ENCODE results near the gene SMAP2.
"Not testable (repeated sequence)": the region's sequence is repeated elsewhere in the genome, so short reads cannot be mapped to it uniquely, and the experiment has no call there.

The SMAP2 gene

GRCh38 chr1:40373323-40374283, at the start of gene SMAP2:
TSS of gene SMAP2 (plus strand) at chr1:40373727. CDS start at chr1:40374121, 394 bp downstream.
- H3K4me3 Mint-ChIP-seq, result peak within 1 kb of the TSS; percentile 98
- peaks cover 34% of the 10 kb centered on the region for H3K36me3 Mint-ChIP-seq (ENCODE audit: low read depth)
- no peaks in the 10 kb centered on the region for H3K9me3 Mint-ChIP-seq
- peak within 1 kb of the TSS; percentile 98 for H3K27ac Mint-ChIP-seq
- peaks cover 58% of the 10 kb centered on the region for H3K4me1 Mint-ChIP-seq (ENCODE audit: low read depth)
- H3K27me3 Mint-ChIP-seq, result no peaks in the 10 kb centered on the region

- H3K27me3 Mint-ChIP-seq; H3K36me3 Mint-ChIP-seq (ENCODE audit: low read depth); H3K4me1 Mint-ChIP-seq (ENCODE audit: low read depth); H3K27ac Mint-ChIP-seq; H3K9me3 Mint-ChIP-seq; H3K4me3 Mint-ChIP-seq: not testable (repeated sequence)
These were observed 42.1 kb upstream of the SMAP2 start for GRCh38 chr1:40331403-40331802.

GRCh38 chr1:40332695-40333094, 40.8 kb upstream of the SMAP2 start:
- Mint-ChIP-seq H3K27me3 (no peaks in the 10 kb centered on the region), H3K4me1 (ENCODE audit: low read depth) (no peaks in the 10 kb centered on the region), H3K4me3 (no peak overlapping the region), H3K36me3 (ENCODE audit: low read depth) (no peaks in the 10 kb centered on the region), H3K9me3 (no peaks in the 10 kb centered on the region), H3K27ac (no peak overlapping the region)

- Mint-ChIP-seq H3K9me3 (no peaks in the 10 kb centered on the region), H3K4me3 (no peak overlapping the region), H3K36me3 (ENCODE audit: low read depth) (no peaks in the 10 kb centered on the region), H3K27ac (no peak overlapping the region), H3K4me1 (ENCODE audit: low read depth) (peaks cover 32% of the 10 kb centered on the region), H3K27me3 (no peaks in the 10 kb centered on the region)
These were observed 36.1 kb upstream of the SMAP2 start for GRCh38 chr1:40337443-40337842.

GRCh38 chr1:40338745-40339419, 34.6 kb upstream of the SMAP2 start:
- H3K27me3 Mint-ChIP-seq, result no peaks in the 10 kb centered on the region
- H3K9me3 Mint-ChIP-seq, result no peaks in the 10 kb centered on the region
- H3K27ac Mint-ChIP-seq, result no peak overlapping the region
- H3K4me3 Mint-ChIP-seq, result peak overlapping the region; percentile 5
- peaks cover 38% of the 10 kb centered on the region for H3K4me1 Mint-ChIP-seq (ENCODE audit: low read depth)
- H3K36me3 Mint-ChIP-seq (ENCODE audit: low read depth), result no peaks in the 10 kb centered on the region

- H3K4me1 Mint-ChIP-seq (ENCODE audit: low read depth), result peaks cover 45% of the 10 kb centered on the region
- no peaks in the 10 kb centered on the region for H3K36me3 Mint-ChIP-seq (ENCODE audit: low read depth)
- H3K27ac Mint-ChIP-seq, result peak overlapping the region; percentile 9
- H3K27me3 Mint-ChIP-seq, result no peaks in the 10 kb centered on the region
- no peaks in the 10 kb centered on the region for H3K9me3 Mint-ChIP-seq
- H3K4me3 Mint-ChIP-seq, result no peak overlapping the region
These were observed 33.9 kb upstream of the SMAP2 start for GRCh38 chr1:40339420-40340323.

GRCh38 chr1:40341491-40342380, 31.8 kb upstream of the SMAP2 start:
- Mint-ChIP-seq H3K9me3 (no peaks in the 10 kb centered on the region), H3K4me3 (peak overlapping the region; percentile 4), H3K36me3 (ENCODE audit: low read depth) (no peaks in the 10 kb centered on the region), H3K4me1 (ENCODE audit: low read depth) (peaks cover 54% of the 10 kb centered on the region), H3K27ac (peak overlapping the region; percentile 64), H3K27me3 (no peaks in the 10 kb centered on the region)

- peaks cover 54% of the 10 kb centered on the region for H3K4me1 Mint-ChIP-seq (ENCODE audit: low read depth)
- not testable (repeated sequence) for H3K9me3 Mint-ChIP-seq; H3K27me3 Mint-ChIP-seq; H3K36me3 Mint-ChIP-seq (ENCODE audit: low read depth)
- peak overlapping the region; percentile 64 for H3K27ac Mint-ChIP-seq
- peak overlapping the region; percentile 4 for H3K4me3 Mint-ChIP-seq
These were observed 31.2 kb upstream of the SMAP2 start for GRCh38 chr1:40342381-40342717.

GRCh38 chr1:40344597-40344996, 28.9 kb upstream of the SMAP2 start:
- no peaks in the 10 kb centered on the region for H3K9me3 Mint-ChIP-seq
- no peaks in the 10 kb centered on the region for H3K27me3 Mint-ChIP-seq
- H3K36me3 Mint-ChIP-seq (ENCODE audit: low read depth), result no peaks in the 10 kb centered on the region
- peak overlapping the region; percentile 43 for H3K27ac Mint-ChIP-seq
- H3K4me1 Mint-ChIP-seq (ENCODE audit: low read depth), result peaks cover 47% of the 10 kb centered on the region
- peak overlapping the region; percentile 31 for H3K4me3 Mint-ChIP-seq

GRCh38 chr1:40350391-40350790, 23.1 kb upstream of the SMAP2 start:
- H3K9me3 Mint-ChIP-seq, result no peaks in the 10 kb centered on the region
- no peaks in the 10 kb centered on the region for H3K36me3 Mint-ChIP-seq (ENCODE audit: low read depth)
- no peak overlapping the region for H3K27ac Mint-ChIP-seq
- H3K4me3 Mint-ChIP-seq, result no peak overlapping the region
- peaks cover 6% of the 10 kb centered on the region for H3K4me1 Mint-ChIP-seq (ENCODE audit: low read depth)
- H3K27me3 Mint-ChIP-seq, result no peaks in the 10 kb centered on the region

GRCh38 chr1:40351124-40351523, 22.4 kb upstream of the SMAP2 start:
- H3K4me1 Mint-ChIP-seq (ENCODE audit: low read depth), result peaks cover 5% of the 10 kb centered on the region
- H3K4me3 Mint-ChIP-seq, result no peak overlapping the region
- H3K27me3 Mint-ChIP-seq, result no peaks in the 10 kb centered on the region
- H3K27ac Mint-ChIP-seq, result no peak overlapping the region
- no peaks in the 10 kb centered on the region for H3K9me3 Mint-ChIP-seq
- H3K36me3 Mint-ChIP-seq (ENCODE audit: low read depth), result no peaks in the 10 kb centered on the region

GRCh38 chr1:40352126-40352525, 21.4 kb upstream of the SMAP2 start:
- Mint-ChIP-seq H3K4me3 (no peak overlapping the region), H3K27me3 (no peaks in the 10 kb centered on the region), H3K9me3 (no peaks in the 10 kb centered on the region), H3K4me1 (ENCODE audit: low read depth) (peaks cover 5% of the 10 kb centered on the region), H3K36me3 (ENCODE audit: low read depth) (peaks cover 5% of the 10 kb centered on the region), H3K27ac (no peak overlapping the region)

- H3K36me3 Mint-ChIP-seq (ENCODE audit: low read depth), result peaks cover 5% of the 10 kb centered on the region
- H3K27me3 Mint-ChIP-seq, result no peaks in the 10 kb centered on the region
- no peaks in the 10 kb centered on the region for H3K9me3 Mint-ChIP-seq
- no peak overlapping the region for H3K27ac Mint-ChIP-seq
- peaks cover 5% of the 10 kb centered on the region for H3K4me1 Mint-ChIP-seq (ENCODE audit: low read depth)
- no peak overlapping the region for H3K4me3 Mint-ChIP-seq
These were observed 20.4 kb upstream of the SMAP2 start for GRCh38 chr1:40353082-40353481.

GRCh38 chr1:40357625-40358024, 15.9 kb upstream of the SMAP2 start:
- Mint-ChIP-seq H3K27ac (no peak overlapping the region), H3K4me3 (no peak overlapping the region), H3K4me1 (ENCODE audit: low read depth) (peaks cover 2% of the 10 kb centered on the region)

More at GRCh38 chr1:40357625-40358024, 15.9 kb upstream of the SMAP2 start:
- Mint-ChIP-seq H3K9me3 (no peaks in the 10 kb centered on the region), H3K27me3 (no peaks in the 10 kb centered on the region), H3K36me3 (ENCODE audit: low read depth) (peaks cover 5% of the 10 kb centered on the region)

Data from stimulated activated naive CD8-positive, alpha-beta T cell treated with anti-CD3 and anti-CD28 coated beads, Interleukin-15, Interleukin-2, amounts not matched to agents 100 ng/mL and 50 ng/mL, for 24 hours (primary cell).